Measurements from ENCODE around the gene PKD1.

PKD1 gene

GRCh38 chr16:2177561-2177960 lies 41.9 kb upstream of the PKD1 start:
- Histone ChIP-seq H3K4me3 (no peak overlapping the region), H3K4me1 (peaks cover 0 to 3% (median 0%) of the 10 kb centered on the region in 4 donors), H3K27me3 (peaks cover 0 to 14% of the 10 kb centered on the region in 2 donors), H3K36me3 (peaks cover 45 to 57% (median 56%) of the 10 kb centered on the region in 3 donors), H3K27ac (no peak overlapping the region), H3K9me3 (no peaks in the 10 kb centered on the region)
- DNase-seq: no peak
- intact Hi-C loops (cut with DNase I; ENCODE audit: low total_unique reads): no loop called here
- TF ChIP-seq CTCF (IDR thresholded peaks at IDR 0.05): no peak

- Histone ChIP-seq H3K27me3 (peaks cover 0 to 14% of the 10 kb centered on the region in 2 donors), H3K4me3 (no peak overlapping the region), H3K4me1 (peaks cover 0 to 3% (median 0%) of the 10 kb centered on the region in 4 donors), H3K9me3 (no peaks in the 10 kb centered on the region), H3K36me3 (peaks cover 48 to 61% (median 60%) of the 10 kb centered on the region in 3 donors), H3K27ac (no peak overlapping the region)
- no peak for TF ChIP-seq CTCF (IDR thresholded peaks at IDR 0.05)
- intact Hi-C loops (cut with DNase I; ENCODE audit: low total_unique reads): no loop called here
- DNase-seq: no peak
Measured at GRCh38 chr16:2177101-2177500, 41.4 kb upstream of the PKD1 start.

GRCh38 chr16:2176047-2176446 lies 40.3 kb upstream of the PKD1 start:
- intact Hi-C loops (cut with DNase I; ENCODE audit: low total_unique reads): no loop called here
- H3K4me1 ChIP-seq: peaks cover 0 to 3% (median 0%) of the 10 kb centered on the region in 4 donors
- no peak overlapping the region for H3K4me3 ChIP-seq
- H3K27ac ChIP-seq: no peak overlapping the region
- DNase-seq: no peak
- no peak for TF ChIP-seq CTCF (IDR thresholded peaks at IDR 0.05)
- H3K36me3 ChIP-seq: peaks cover 52 to 71% (median 71%) of the 10 kb centered on the region in 3 donors
- H3K9me3 ChIP-seq: no peaks in the 10 kb centered on the region
- peaks cover 0 to 14% of the 10 kb centered on the region in 2 donors for H3K27me3 ChIP-seq

- H3K36me3 ChIP-seq: peaks cover 52 to 77% (median 77%) of the 10 kb centered on the region in 3 donors
Measured at GRCh38 chr16:2175454-2175853, 39.8 kb upstream of the PKD1 start.

GRCh38 chr16:2174396-2175131 lies 38.9 kb upstream of the PKD1 start:
- DNase-seq: no peak
- no peak overlapping the region for H3K4me3 ChIP-seq
- no peak overlapping the region for H3K27ac ChIP-seq
- H3K27me3 ChIP-seq: peaks cover 0 to 12% of the 10 kb centered on the region in 2 donors
- peaks cover 52 to 85% (median 80%) of the 10 kb centered on the region in 3 donors for H3K36me3 ChIP-seq
- intact Hi-C loops (cut with DNase I; ENCODE audit: low total_unique reads): no loop called here
- peaks cover 0 to 3% (median 0%) of the 10 kb centered on the region in 4 donors for H3K4me1 ChIP-seq
- no peak for TF ChIP-seq CTCF (IDR thresholded peaks at IDR 0.05)
- H3K9me3 ChIP-seq: no peaks in the 10 kb centered on the region

More at GRCh38 chr16:2175454-2175853, 39.8 kb upstream of the PKD1 start:
- intact Hi-C loops (cut with DNase I; ENCODE audit: low total_unique reads): no loop called here
- peaks cover 0 to 12% of the 10 kb centered on the region in 2 donors for H3K27me3 ChIP-seq
- H3K9me3 ChIP-seq: no peaks in the 10 kb centered on the region
- DNase-seq: no peak
- H3K27ac ChIP-seq: no peak overlapping the region
- H3K4me3 ChIP-seq: no peak overlapping the region
- no peak for TF ChIP-seq CTCF (IDR thresholded peaks at IDR 0.05)
- peaks cover 0 to 3% (median 0%) of the 10 kb centered on the region in 4 donors for H3K4me1 ChIP-seq
